ENCODE data around the gene KIF18A. TPM values are rescaled to one million over a fixed set of nuclear protein-coding genes. Genes with fewer than 3 reads are reported as not detected.

The KIF18A gene
- total and polyA plus RNA-seq, 9 of the 15 experiments (the other 6 are each of a cell fraction or from before 2014, with no cell fraction given): 15.1 to 36.1 (median 24.3) TPM

- TF ChIP-seq PATZ1 (CRISPR knock-in tag; IDR thresholded peaks at IDR 0.05; ENCODE audit: borderline replicate concordance) (no peak), OTX1 (CRISPR knock-in tag; IDR thresholded peaks at IDR 0.05) (no peak), DACH1 (IDR thresholded peaks at IDR 0.05; ENCODE audit: partially characterized antibody) (no peak), FIP1L1 (IDR thresholded peaks at IDR 0.05; ENCODE audit: low read depth, low read length, poor library complexity, severe bottlenecking) (no peak)
Observed at GRCh38 chr11:28132548-28132947, 24.6 kb upstream of the KIF18A start (continued).

GRCh38 chr11:28123151-28123581 is 15.2 kb upstream of the KIF18A start:
- peaks cover 30% of the 10 kb centered on the region for H3K79me2 ChIP-seq (ENCODE audit: control insufficient read depth, insufficient read depth, low read length)
- TF ChIP-seq ZMIZ1 (IDR thresholded peaks at IDR 0.05; ENCODE audit: low read depth in 2 of 2, low read length in 2 of 2) (no peak), ZNF436 (CRISPR knock-in tag; IDR thresholded peaks at IDR 0.05) (no peak), NCOR1 (IDR thresholded peaks at IDR 0.05) (no peak)

More at GRCh38 chr11:28123151-28123581, 15.2 kb upstream of the KIF18A start:
- Histone ChIP-seq H3K36me3 (ENCODE audit: control insufficient read depth, insufficient read depth, low read length) (peaks cover 36% of the 10 kb centered on the region; the same call in 2 of the 3 replicates), H2AFZ (ENCODE audit: low read depth, low read length) (no peak overlapping the region), H3K9me1 (ENCODE audit: control insufficient read depth, insufficient read depth, low read length) (no peaks in the 10 kb centered on the region), H3K4me3 (no peak overlapping the region), H3K4me1 (replicated peaks in 1 of 2; ENCODE audit: control insufficient read depth in 2 of 2, insufficient read depth in 2 of 2, low read length in 2 of 2) (no peaks in the 10 kb centered on the region), H4K20me1 (replicated peaks; ENCODE audit: control insufficient read depth, insufficient read depth, low read length) (no peaks in the 10 kb centered on the region), H3K27me3 (ENCODE audit: control insufficient read depth in 2 of 2, insufficient read depth in 2 of 2, low read length in 2 of 2) (no peaks in the 10 kb centered on the region), H3K27ac (ENCODE audit: extremely low read depth, low read depth, low read length) (no peak overlapping the region), H3K9ac (ENCODE audit: insufficient read depth in 1 of 2, low read depth in 2 of 2, low read length in 2 of 2) (no peak overlapping the region), H3K9me3 (replicated peaks; ENCODE audit: control insufficient read depth, insufficient read depth, low read depth, low read length) (no peaks in the 10 kb centered on the region), H3K4me2 (ENCODE audit: insufficient read depth, low read length) (no peak overlapping the region)
- in situ Hi-C loops (cut with MboI): no loop called here
- ChIA-PET CTCF (ENCODE audit: low intra/inter-chr PET ratio) (no interaction called here), POLR2A (no interaction called here)
- WGBS (ENCODE audit: insufficient coverage, low coverage, missing lambda C conversion rate): 78% methylated on average over 3 of the region's 3 CpGs
- intact Hi-C loops (cut with micrococcal nuclease): no loop called here
- FAIRE-seq (peak; percentile 29), ATAC-seq (no peak; the same call in 2 of the 3 replicates), DNase-seq (ENCODE audit: extremely low read depth in 1 of 4, low spot score in 3 of 4) (no peak)
- no TSS peak for BruUV-seq (replicated peaks)

Measured in K562 (cell line).